ENCODE data around the gene EHD1.

Gene EHD1

GRCh38 chr11:64870176-64870892 lies 8.1 kb downstream of the EHD1 start:
- TF ChIP-seq, protein P1, sequence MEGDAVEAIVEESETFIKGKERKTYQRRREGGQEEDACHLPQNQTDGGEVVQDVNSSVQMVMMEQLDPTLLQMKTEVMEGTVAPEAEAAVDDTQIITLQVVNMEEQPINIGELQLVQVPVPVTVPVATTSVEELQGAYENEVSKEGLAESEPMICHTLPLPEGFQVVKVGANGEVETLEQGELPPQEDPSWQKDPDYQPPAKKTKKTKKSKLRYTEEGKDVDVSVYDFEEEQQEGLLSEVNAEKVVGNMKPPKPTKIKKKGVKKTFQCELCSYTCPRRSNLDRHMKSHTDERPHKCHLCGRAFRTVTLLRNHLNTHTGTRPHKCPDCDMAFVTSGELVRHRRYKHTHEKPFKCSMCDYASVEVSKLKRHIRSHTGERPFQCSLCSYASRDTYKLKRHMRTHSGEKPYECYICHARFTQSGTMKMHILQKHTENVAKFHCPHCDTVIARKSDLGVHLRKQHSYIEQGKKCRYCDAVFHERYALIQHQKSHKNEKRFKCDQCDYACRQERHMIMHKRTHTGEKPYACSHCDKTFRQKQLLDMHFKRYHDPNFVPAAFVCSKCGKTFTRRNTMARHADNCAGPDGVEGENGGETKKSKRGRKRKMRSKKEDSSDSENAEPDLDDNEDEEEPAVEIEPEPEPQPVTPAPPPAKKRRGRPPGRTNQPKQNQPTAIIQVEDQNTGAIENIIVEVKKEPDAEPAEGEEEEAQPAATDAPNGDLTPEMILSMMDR (IDR thresholded peaks at IDR 0.05), result no peak
- no peak for TF ChIP-seq ZFX (IDR thresholded peaks at IDR 0.05; ENCODE audit: borderline replicate concordance)
- H3K27ac ChIP-seq, result no peak overlapping the region

DNA sequence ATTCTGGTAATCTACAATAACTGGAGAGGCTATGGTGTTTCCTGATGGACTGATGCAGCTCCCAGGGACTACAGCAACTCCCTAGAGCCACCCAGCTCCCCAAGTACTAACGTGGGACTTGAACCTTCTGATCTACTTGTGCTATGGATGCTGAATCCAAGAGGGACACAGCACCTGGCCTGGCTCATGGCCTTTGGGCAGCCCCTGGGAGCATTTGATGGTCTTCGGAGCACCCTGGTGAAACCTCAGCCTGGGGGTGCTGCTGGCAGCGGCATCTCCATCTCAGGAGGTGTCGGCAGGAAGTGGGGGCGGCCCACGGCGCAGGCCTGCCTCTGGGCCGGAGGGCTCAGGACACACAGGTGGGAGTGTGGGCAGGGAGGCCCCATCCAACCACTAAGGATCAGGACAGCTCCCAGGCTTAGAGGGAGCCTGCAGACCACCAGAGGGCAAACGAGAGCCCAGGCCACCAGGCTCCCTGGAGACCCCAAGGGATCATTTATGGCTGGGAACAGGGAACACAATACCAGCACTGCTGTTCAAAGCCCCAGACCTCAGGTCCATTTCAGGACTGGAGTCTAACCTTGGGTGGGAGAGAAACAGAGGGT lies 8.7 kb downstream of the EHD1 start:
- H3K27ac ChIP-seq, result no peak overlapping the region
- no peak for TF ChIP-seq ZFX (IDR thresholded peaks at IDR 0.05; ENCODE audit: borderline replicate concordance)
- TF ChIP-seq, protein P1 (IDR thresholded peaks at IDR 0.05), result peak; percentile 12; the same call in 1 of the 2 replicates

- no peak overlapping the region for H3K27ac ChIP-seq
- TF ChIP-seq, protein P1 (IDR thresholded peaks at IDR 0.05), result no peak
- TF ChIP-seq ZFX (IDR thresholded peaks at IDR 0.05; ENCODE audit: borderline replicate concordance), result no peak
Measured at GRCh38 chr11:64868904-64869570, 9.4 kb downstream of the EHD1 start.

DNA sequence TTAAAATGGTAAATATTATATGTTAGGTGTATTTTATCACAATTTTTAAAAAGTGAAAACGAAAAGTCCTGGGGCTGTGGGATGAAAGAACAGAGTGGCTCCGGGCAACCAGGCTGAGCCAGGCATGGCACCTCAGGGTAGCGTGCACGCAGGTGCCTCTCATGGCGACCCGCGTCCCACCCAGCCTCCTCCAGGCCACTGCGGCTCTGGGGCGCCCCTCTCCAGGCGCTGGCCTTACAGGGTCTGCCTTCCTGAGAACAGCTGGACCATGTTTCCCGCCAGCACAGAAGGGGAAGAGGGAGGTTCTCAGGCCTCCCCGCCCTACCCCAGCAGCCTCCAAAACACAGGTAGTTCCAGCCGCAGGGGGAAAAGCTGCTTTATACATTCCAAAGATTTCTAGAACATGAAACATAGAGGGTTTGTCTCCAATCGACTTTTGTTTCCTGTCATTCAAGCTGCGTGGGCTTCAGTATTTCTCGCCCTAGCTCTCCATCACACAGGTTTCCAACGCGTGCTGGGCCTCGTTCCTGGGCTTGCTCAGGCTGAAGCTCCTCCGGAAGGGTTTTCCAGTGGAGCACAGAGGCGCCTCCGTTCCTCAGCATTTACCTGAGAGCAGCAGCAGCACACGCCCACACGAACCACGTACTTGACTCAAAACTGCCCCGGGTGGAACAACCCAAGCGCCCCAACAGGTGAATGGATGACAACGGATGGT lies 10.5 kb downstream of the EHD1 start:
- no peak overlapping the region for H3K27ac ChIP-seq
- no peak for TF ChIP-seq ZFX (IDR thresholded peaks at IDR 0.05; ENCODE audit: borderline replicate concordance)
- TF ChIP-seq, protein P1 (IDR thresholded peaks at IDR 0.05), result no peak

GRCh38 chr11:64866173-64866491 lies 12.3 kb downstream of the EHD1 start:
- TF ChIP-seq, protein P1 (IDR thresholded peaks at IDR 0.05), result no peak
- TF ChIP-seq ZFX (IDR thresholded peaks at IDR 0.05; ENCODE audit: borderline replicate concordance), result no peak
- no peak overlapping the region for H3K27ac ChIP-seq

- TF ChIP-seq, protein P1 (IDR thresholded peaks at IDR 0.05), result no peak
- H3K27ac ChIP-seq, result no peak overlapping the region
Measured at GRCh38 chr11:64865286-64866172, 12.9 kb downstream of the EHD1 start.

Measured in 22Rv1 (cell line).